OCI-LY1 (cell line): Measurements from ENCODE around the gene ADGRV1.

Source experiments
- H2AFZ ChIP-seq: fragments of 200-600 bp; sonication (generic), shearing (Covaris generic); 2 replicates; pipeline ENCODE4 v1.6.0; 2014; ENCODE audit warnings: antibody characterized with exemption, mild to moderate bottlenecking, low read length
- H3F3A ChIP-seq: fragments of 200-600 bp; sonication (generic), shearing (Covaris generic); 2 replicates; pipeline ENCODE4 v1.6.0; 2014; ENCODE audit warnings: mild to moderate bottlenecking, antibody characterized with exemption, low read length, moderate library complexity; ENCODE audit not compliant: insufficient read depth
- H3K27ac ChIP-seq: fragments of 200-600 bp; sonication (generic); 2 replicates; pipeline ENCODE4 v1.5.1; 2014; ENCODE audit warnings: low read length, mixed run types, mild to moderate bottlenecking, low read depth; ENCODE audit not compliant: poor library complexity, severe bottlenecking
- H3K27me3 ChIP-seq: fragments of 200-600 bp; sonication (generic); 2 replicates; pipeline ENCODE4 v1.6.0; 2014; ENCODE audit warnings: antibody characterized with exemption, mild to moderate bottlenecking, low read length, moderate library complexity; ENCODE audit not compliant: insufficient read depth
- H3K36me3 ChIP-seq: fragments of 200-600 bp; sonication (generic); 2 replicates; pipeline ENCODE4 v1.6.1; 2014; ENCODE audit warnings: mild to moderate bottlenecking, antibody characterized with exemption, low read length, moderate library complexity, mixed read lengths; ENCODE audit not compliant: insufficient read depth
- H3K4me1 ChIP-seq: fragments of 200-600 bp; sonication (generic); 2 replicates; pipeline ENCODE4 v1.5.1; 2014; ENCODE audit warnings: mild to moderate bottlenecking, low read length, moderate library complexity; ENCODE audit not compliant: insufficient read depth, severe bottlenecking
- H3K4me2 ChIP-seq: fragments of 200-600 bp; sonication (generic), shearing (Covaris generic); 2 replicates; pipeline ENCODE4 v1.6.1; 2014; ENCODE audit warnings: low read length
- H3K4me3 ChIP-seq: fragments of 200-600 bp; sonication (generic); 2 replicates; pipeline ENCODE4 v1.5.1; 2014; ENCODE audit warnings: low read length, low read depth, mild to moderate bottlenecking, mixed read lengths; ENCODE audit not compliant: poor library complexity, severe bottlenecking
- H3K79me2 ChIP-seq: fragments of 200-600 bp; shearing (Covaris generic); 2 replicates; pipeline ENCODE4 v1.6.1; 2016; ENCODE audit warnings: mixed run types, low read length, mixed read lengths; ENCODE audit not compliant: insufficient read depth
- H3K9ac ChIP-seq: fragments of 200-600 bp; sonication (generic), shearing (Covaris generic); 2 replicates; pipeline ENCODE4 v1.6.1; 2014; ENCODE audit warnings: mild to moderate bottlenecking, low read length, mixed read lengths
- H3K9me2 ChIP-seq: fragments of 200-600 bp; sonication (generic), shearing (Covaris generic); 2 replicates; pipeline ENCODE4 v1.6.1; 2014; ENCODE audit warnings: low read depth, mild to moderate bottlenecking, low read length, mixed read lengths
- H3K9me3 ChIP-seq: fragments of 200-600 bp; shearing (Covaris generic); 2 replicates; pipeline ENCODE4 v1.6.1; 2014; ENCODE audit warnings: low read length, mixed read lengths
- H4K20me1 ChIP-seq: fragments of 200-600 bp; sonication (generic), shearing (Covaris generic); 2 replicates; pipeline ENCODE4 v1.6.0; 2016; ENCODE audit warnings: mild to moderate bottlenecking, low read length; ENCODE audit not compliant: insufficient read depth
- EZH2 ChIP-seq: fragments of 200-600 bp; sonication (generic), shearing (Covaris generic); IDR thresholded peaks from 2 replicates; pipeline ENCODE4 v1.8.0; 2017; ENCODE audit warnings: borderline replicate concordance, mixed run types, mild to moderate bottlenecking, antibody characterized with exemption, low read length, moderate library complexity, mixed read lengths
- TF ChIP-seq, protein P1 (sequence below): fragments of 200-600 bp; sonication (generic), shearing (Covaris generic); IDR thresholded peaks from 2 replicates; pipeline ENCODE4 v1.5.1; 2017; ENCODE audit warnings: mild to moderate bottlenecking, antibody characterized with exemption, low read length, moderate library complexity, mixed read lengths

The ADGRV1 gene, protein sequence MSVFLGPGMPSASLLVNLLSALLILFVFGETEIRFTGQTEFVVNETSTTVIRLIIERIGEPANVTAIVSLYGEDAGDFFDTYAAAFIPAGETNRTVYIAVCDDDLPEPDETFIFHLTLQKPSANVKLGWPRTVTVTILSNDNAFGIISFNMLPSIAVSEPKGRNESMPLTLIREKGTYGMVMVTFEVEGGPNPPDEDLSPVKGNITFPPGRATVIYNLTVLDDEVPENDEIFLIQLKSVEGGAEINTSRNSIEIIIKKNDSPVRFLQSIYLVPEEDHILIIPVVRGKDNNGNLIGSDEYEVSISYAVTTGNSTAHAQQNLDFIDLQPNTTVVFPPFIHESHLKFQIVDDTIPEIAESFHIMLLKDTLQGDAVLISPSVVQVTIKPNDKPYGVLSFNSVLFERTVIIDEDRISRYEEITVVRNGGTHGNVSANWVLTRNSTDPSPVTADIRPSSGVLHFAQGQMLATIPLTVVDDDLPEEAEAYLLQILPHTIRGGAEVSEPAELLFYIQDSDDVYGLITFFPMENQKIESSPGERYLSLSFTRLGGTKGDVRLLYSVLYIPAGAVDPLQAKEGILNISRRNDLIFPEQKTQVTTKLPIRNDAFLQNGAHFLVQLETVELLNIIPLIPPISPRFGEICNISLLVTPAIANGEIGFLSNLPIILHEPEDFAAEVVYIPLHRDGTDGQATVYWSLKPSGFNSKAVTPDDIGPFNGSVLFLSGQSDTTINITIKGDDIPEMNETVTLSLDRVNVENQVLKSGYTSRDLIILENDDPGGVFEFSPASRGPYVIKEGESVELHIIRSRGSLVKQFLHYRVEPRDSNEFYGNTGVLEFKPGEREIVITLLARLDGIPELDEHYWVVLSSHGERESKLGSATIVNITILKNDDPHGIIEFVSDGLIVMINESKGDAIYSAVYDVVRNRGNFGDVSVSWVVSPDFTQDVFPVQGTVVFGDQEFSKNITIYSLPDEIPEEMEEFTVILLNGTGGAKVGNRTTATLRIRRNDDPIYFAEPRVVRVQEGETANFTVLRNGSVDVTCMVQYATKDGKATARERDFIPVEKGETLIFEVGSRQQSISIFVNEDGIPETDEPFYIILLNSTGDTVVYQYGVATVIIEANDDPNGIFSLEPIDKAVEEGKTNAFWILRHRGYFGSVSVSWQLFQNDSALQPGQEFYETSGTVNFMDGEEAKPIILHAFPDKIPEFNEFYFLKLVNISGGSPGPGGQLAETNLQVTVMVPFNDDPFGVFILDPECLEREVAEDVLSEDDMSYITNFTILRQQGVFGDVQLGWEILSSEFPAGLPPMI (N-terminal part only)

DNA sequence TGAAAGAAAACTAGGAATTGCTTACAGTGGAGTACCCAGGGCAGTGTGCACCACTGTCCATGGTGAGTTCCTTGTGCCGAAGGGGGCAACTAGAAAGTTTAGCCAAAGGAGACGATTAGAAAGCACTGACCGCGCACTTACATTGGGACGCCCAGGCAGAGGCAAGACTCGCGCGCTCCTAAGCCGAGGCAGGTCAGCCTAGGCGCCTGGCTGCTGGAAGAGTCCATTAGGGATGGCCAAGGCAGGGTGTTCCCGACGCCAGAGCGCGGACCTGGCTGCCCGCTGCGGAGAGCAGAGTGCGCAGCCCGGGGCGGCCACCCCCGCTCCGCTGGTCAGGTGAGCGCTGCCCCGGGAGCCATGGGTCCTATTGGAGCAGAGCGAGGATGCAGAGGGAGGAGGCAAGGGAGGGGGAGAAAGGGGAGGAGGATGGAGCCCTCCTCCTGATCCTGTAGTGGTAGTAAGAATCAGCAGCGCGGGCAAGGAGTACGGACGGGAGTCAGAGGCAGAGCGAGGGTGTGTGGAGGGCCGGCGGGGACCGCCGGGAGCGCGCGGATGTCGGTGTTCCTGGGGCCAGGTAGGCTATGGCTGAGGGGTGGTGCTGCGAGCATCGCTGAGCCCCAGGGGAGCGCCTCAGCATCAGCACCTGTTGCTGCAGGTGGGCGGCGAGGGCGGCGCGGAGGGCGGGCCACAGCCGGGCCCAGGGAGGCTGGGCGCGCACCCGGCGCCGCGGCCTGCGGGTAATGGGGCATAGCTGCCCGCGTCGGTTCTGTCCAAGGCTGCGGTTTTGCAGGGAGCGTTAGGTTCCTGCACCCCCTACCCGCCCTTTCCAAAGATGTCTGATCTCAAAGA lies at the start of gene ADGRV1:
Gene ADGRV1, plus strand, starts transcription at position 454 of the 849 bp plus-strand sequence. Its CDS starts 99 bp downstream, at position 553.
- Histone ChIP-seq H3F3A (no peaks in the 10 kb centered on the region), H3K27me3 (peaks cover 5% of the 10 kb centered on the region; the same call in 1 of the 2 replicates), H3K4me2 (peak within 1 kb of the TSS; percentile 16; the same call in 1 of the 2 replicates), H4K20me1 (no peaks in the 10 kb centered on the region), H3K9ac (no peak within 1 kb of the TSS), H3K9me2 (no peaks in the 10 kb centered on the region), H3K4me3 (no peak within 1 kb of the TSS), H3K36me3 (no peaks in the 10 kb centered on the region), H3K4me1 (no peaks in the 10 kb centered on the region), H3K9me3 (no peaks in the 10 kb centered on the region), H2AFZ (no peak within 1 kb of the TSS), H3K79me2 (no peaks in the 10 kb centered on the region), H3K27ac (no peak within 1 kb of the TSS)
- no peak for TF ChIP-seq EZH2
- TF ChIP-seq, protein P1, sequence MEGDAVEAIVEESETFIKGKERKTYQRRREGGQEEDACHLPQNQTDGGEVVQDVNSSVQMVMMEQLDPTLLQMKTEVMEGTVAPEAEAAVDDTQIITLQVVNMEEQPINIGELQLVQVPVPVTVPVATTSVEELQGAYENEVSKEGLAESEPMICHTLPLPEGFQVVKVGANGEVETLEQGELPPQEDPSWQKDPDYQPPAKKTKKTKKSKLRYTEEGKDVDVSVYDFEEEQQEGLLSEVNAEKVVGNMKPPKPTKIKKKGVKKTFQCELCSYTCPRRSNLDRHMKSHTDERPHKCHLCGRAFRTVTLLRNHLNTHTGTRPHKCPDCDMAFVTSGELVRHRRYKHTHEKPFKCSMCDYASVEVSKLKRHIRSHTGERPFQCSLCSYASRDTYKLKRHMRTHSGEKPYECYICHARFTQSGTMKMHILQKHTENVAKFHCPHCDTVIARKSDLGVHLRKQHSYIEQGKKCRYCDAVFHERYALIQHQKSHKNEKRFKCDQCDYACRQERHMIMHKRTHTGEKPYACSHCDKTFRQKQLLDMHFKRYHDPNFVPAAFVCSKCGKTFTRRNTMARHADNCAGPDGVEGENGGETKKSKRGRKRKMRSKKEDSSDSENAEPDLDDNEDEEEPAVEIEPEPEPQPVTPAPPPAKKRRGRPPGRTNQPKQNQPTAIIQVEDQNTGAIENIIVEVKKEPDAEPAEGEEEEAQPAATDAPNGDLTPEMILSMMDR: no peak

DNA sequence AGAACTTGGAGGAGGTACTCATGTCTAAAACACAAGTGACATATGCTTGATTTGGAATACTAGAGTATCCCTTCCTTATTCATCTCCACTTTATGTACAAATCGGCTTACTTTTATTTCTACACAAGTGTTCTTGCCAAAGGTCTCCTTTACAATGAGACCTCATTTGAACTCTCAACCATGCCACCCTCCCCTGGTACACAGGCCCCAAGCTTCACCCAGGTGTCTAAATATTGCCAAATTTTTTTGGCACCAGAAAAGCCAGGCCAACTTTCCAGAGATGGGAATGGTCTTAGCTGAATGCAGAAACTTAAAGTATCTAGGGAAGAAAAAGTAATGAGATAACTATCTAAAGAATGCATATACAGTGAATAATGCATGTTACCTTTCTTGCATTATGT lies 48.2 kb upstream of the ADGRV1 start:
- Histone ChIP-seq H3K4me3 (no peak overlapping the region), H3K79me2 (no peaks in the 10 kb centered on the region), H3K27me3 (no peaks in the 10 kb centered on the region), H3K27ac (no peak overlapping the region), H3F3A (no peaks in the 10 kb centered on the region), H3K4me1 (no peaks in the 10 kb centered on the region), H4K20me1 (no peaks in the 10 kb centered on the region), H3K4me2 (no peak overlapping the region), H3K9me2 (no peaks in the 10 kb centered on the region), H3K36me3 (peaks cover 11% of the 10 kb centered on the region; the same call in 1 of the 2 replicates), H3K9me3 (no peaks in the 10 kb centered on the region), H2AFZ (no peak overlapping the region), H3K9ac (no peak overlapping the region)
- TF ChIP-seq, protein P1: no peak
- no peak for TF ChIP-seq EZH2
